T47D (cell line): Measurements from ENCODE around the gene PRICKLE2.

ENCODE experiments used
- DNase-seq, 2 experiments: peaks; one replicate each; pipeline versions ENCODE4 v3.0.0 to v3.0.0-alpha.2; 2011 to 2012; ENCODE audit warnings: low read depth in 1 of 2, low spot score in 1 of 2
- JUND ChIP-seq: IDR thresholded peaks from 2 replicates; pipeline ENCODE4 v1.6.1; 2012; ENCODE audit warnings: low read depth
- in situ Hi-C: cut with HindIII; loops from 2 replicates; pipeline ENCODE4 v1.10.0; 2016; ENCODE audit warnings: low sequenced_read_pairs, low pct_unique_long_range_greater_than_20kb

Gene PRICKLE2

GRCh38 chr3:64063207-64063982 is 161.9 kb downstream of the PRICKLE2 start:
- in situ Hi-C loops, result no loop called here
- no peak for TF ChIP-seq JUND
- DNase-seq, result no peak

- in situ Hi-C loops, result no loop called here
- no peak for DNase-seq
- TF ChIP-seq JUND, result no peak
Measured at GRCh38 chr3:64061628-64062027, 163.6 kb downstream of the PRICKLE2 start.

DNA sequence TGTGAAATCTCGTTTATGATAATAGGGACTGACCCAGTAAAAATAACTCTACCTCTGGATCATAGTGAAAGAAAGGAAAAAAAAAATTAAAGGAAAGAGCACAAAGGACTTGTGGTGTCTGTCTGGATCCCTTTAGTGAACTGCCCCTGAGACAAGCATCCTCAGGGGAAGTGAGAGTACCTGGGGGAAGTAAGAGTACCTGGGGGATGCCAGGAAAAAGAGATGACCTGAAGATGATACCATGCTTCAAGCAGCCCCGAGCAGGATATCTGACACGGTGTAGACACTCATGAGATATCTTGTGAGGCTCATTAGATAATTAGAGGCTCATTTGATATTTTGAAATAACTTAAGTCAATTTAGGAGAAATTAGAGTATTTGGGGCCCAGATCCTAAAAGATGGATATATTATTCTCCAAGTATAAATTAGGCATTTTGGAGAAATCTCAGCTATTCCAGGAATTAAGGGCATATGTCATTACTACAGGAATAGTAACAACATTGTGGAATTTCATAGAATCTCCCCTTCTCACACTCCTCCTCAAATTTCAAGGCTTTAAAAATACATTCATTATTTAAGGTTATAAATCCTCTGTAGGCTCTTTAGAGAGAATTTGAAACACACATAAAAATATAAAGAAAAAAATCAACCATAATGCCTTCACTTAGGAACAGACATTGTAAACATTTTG is 165.6 kb downstream of the PRICKLE2 start:
- DNase-seq, result no peak
- in situ Hi-C loops, result no loop called here
- TF ChIP-seq JUND, result no peak

DNA sequence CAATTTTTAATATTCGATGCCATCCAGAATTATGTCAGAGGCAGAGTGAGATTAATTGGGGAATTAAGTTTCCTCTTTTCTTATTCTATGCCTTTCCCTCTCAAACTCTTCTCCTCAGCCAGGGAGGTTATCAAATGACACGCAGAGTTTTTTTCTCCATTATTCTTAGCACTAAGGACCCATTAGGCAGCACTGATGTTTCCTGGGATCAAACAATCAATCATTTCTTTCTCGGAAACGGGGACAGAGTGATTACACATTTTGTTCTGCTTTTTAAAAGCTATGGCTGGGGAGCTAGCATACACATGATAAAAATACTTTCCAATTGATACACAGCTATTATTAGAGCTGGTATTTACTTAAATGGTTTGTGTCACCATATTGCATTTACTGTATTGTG is 166.7 kb downstream of the PRICKLE2 start:
- in situ Hi-C loops, result no loop called here

GRCh38 chr3:64057231-64057630 is 168.0 kb downstream of the PRICKLE2 start:
- in situ Hi-C loops, result no loop called here
- DNase-seq, result no peak
- no peak for TF ChIP-seq JUND

More for the DNA sequence above, 166.7 kb downstream of the PRICKLE2 start:
- DNase-seq, result no peak
- no peak for TF ChIP-seq JUND

GRCh38 chr3:64056606-64057180 is 168.6 kb downstream of the PRICKLE2 start:
- no peak for TF ChIP-seq JUND
- DNase-seq, result no peak
- in situ Hi-C loops, result no loop called here

GRCh38 chr3:64055076-64055475 is 170.2 kb downstream of the PRICKLE2 start:
- DNase-seq, result no peak
- in situ Hi-C loops, result no loop called here
- TF ChIP-seq JUND, result no peak

DNA sequence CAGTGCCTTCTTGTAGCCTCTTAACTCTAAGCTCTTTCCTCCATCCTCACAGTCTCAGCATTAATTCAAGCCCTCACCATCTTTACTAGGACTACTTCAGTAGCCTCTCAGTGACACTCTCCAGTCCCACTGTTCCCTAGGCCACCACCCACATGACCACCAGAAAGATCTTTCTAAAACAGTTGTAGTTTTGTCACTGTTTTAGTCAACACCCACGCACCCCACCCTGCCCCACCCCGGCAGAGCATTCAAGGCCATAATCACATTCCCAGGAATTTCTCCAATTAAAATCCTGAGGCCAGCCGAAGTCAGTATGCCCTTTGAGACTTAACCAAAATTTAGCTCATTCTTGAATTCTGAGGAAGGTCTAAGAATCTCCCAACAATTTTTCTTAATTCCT is 170.8 kb downstream of the PRICKLE2 start:
- DNase-seq, result no peak
- TF ChIP-seq JUND, result no peak
- in situ Hi-C loops, result no loop called here

DNA sequence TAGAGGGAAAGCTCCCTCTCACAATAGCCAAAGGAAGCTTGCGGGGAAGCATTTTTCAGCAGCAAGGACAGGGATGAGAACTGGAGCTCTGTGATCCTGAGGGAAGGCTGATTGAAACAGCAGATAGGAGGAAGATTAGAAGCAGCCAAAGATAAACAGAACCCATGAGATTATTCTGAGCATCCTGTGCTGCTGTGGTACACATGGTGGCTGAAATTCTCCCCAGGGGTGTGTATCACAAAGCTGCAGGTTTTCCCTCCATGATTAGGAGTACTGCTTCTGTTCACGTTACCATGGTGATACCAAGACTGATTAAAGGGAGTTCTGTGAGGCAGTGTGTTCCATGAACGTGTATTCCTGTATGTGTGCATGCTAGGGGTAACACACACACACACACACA is 171.7 kb downstream of the PRICKLE2 start:
- TF ChIP-seq JUND, result no peak
- in situ Hi-C loops, result no loop called here
- DNase-seq, result no peak

- in situ Hi-C loops, result no loop called here
- TF ChIP-seq JUND, result no peak
- no peak for DNase-seq
Measured at GRCh38 chr3:64053117-64053516, 172.1 kb downstream of the PRICKLE2 start.

- in situ Hi-C loops, result no loop called here
- TF ChIP-seq JUND, result no peak
- DNase-seq, result no peak
Measured at GRCh38 chr3:64049832-64050231, 175.4 kb downstream of the PRICKLE2 start.

DNA sequence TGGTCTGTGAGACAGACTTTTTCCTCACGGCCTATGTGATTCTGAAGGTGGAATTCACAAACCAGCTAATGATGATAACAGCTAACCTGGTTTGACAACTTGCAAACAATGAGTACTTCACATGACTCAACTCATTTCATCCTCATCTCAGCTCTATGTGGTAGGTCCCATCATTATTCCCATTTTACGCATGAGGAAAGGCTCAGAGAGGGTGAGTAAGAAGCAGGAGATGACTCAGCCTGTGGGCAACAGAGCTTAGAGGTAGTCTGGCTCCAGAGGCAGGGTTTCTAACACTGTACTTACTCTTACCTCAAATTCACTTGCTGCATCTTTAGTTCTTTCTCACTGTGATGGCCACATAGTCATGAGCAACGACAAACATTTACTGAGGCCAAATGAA is 176.1 kb downstream of the PRICKLE2 start:
- DNase-seq, result no peak
- no peak for TF ChIP-seq JUND
- in situ Hi-C loops, result no loop called here

GRCh38 chr3:64048631-64049061 is 176.6 kb downstream of the PRICKLE2 start:
- no peak for TF ChIP-seq JUND
- in situ Hi-C loops, result no loop called here
- DNase-seq, result no peak
